PFSK-1 (cell line): ENCODE measurements around the gene C9orf85.

Experiments
- FOXP2 ChIP-seq: optimal IDR thresholded peaks from 2 replicates; pipeline ENCODE3; 2011; ENCODE audit warnings: borderline replicate concordance, control low read depth, inconsistent platforms; ENCODE audit not compliant: insufficient read depth; ENCODE audit errors: extremely low read length, extremely low read depth
- POLR2AphosphoS5 ChIP-seq: IDR thresholded peaks from 2 replicates; pipeline ENCODE4 v1.6.1; 2012; ENCODE audit warnings: low read depth, mild to moderate bottlenecking, control low read depth, low read length, moderate library complexity
- REST ChIP-seq, 2 experiments: IDR thresholded peaks; 2 replicates each; pipeline versions ENCODE4 v1.6.1 to v1.8.0; 2011 to 2012; ENCODE audit warnings: low read depth in 2 of 2, low read length in 2 of 2, control low read depth in 1 of 2, inconsistent platforms in 1 of 2, mild to moderate bottlenecking in 1 of 2, moderate library complexity in 1 of 2; ENCODE audit not compliant: insufficient read depth in 1 of 2
- SIN3A ChIP-seq: IDR thresholded peaks from 2 replicates; pipeline ENCODE4 v1.6.1; 2012; ENCODE audit warnings: mild to moderate bottlenecking, low read length, moderate library complexity, borderline replicate concordance; ENCODE audit not compliant: insufficient read depth
- TAF1 ChIP-seq: IDR thresholded peaks from 2 replicates; pipeline ENCODE4 v1.6.1; 2012; ENCODE audit warnings: low read length, control low read depth, borderline replicate concordance; ENCODE audit not compliant: insufficient read depth

C9orf85 gene

DNA sequence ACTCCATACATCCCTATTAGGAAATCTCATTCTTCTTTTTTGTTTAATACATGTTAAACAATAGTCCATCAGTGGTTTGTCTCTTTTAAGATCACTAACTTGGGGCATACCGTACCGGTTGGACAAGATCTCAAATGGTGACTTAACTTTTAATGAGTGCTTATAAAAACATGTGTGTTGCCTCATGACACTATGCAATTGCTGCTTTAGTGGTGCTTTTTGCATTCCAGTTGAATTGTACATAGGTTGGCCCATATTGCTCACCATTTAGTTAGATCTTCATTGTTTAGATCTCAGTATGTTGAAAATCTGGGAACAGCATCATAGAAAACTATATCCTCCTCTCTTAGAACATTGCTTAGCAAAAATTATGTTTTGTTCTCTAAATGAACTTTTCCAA lies 17.8 kb downstream of the C9orf85 start:
- TF ChIP-seq POLR2AphosphoS5 (no peak), REST (IDR thresholded peaks at IDR 0.05; ENCODE audit: insufficient read depth in 1 of 2, low read depth in 2 of 2, low read length in 2 of 2) (no peak), SIN3A (no peak), FOXP2 (no peak), TAF1 (no peak)

DNA sequence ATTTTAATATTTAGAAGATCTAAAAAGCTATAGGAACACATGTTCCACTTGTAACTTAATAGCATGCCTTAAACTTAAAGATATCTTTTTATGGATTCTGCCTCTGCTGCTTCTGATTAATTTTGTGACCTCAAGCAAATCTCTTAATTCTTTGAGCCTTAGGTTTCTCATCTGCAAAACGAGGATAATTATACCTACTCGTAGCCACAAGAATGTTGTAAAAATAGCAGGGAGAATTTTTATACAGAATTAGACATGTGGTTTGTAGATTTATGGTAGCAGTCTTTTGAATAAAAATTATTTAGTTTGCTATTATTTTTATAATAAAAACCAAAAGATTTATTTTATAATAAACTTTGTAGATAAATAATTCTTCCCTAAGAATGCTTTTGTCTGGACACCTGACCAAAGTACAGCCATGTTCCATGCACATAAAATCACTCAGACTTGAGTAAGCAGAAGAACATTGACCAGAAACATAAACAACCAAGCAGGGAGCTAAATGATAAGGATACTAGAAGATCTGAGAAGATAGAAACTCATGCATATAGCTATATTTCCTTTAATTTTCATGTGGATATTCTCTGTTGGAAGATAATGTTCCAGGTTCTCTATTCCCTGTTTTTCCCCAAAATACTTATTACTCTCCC lies 18.5 kb downstream of the C9orf85 start:
- TF ChIP-seq SIN3A (no peak), FOXP2 (no peak), REST (IDR thresholded peaks at IDR 0.05; ENCODE audit: insufficient read depth in 1 of 2, low read depth in 2 of 2, low read length in 2 of 2) (no peak), TAF1 (no peak), POLR2AphosphoS5 (no peak)

- no peak for TF ChIP-seq POLR2AphosphoS5
- TF ChIP-seq TAF1 = no peak
- no peak for TF ChIP-seq SIN3A
- no peak for TF ChIP-seq REST (IDR thresholded peaks at IDR 0.05; ENCODE audit: insufficient read depth in 1 of 2, low read depth in 2 of 2, low read length in 2 of 2)
- TF ChIP-seq FOXP2 = no peak
Observed at GRCh38 chr9:71931166-71931565, 19.7 kb downstream of the C9orf85 start.

- TF ChIP-seq TAF1 = no peak
- no peak for TF ChIP-seq SIN3A
- no peak for TF ChIP-seq POLR2AphosphoS5
- no peak for TF ChIP-seq REST (IDR thresholded peaks at IDR 0.05; ENCODE audit: insufficient read depth in 1 of 2, low read depth in 2 of 2, low read length in 2 of 2)
- TF ChIP-seq FOXP2 = no peak
Observed at GRCh38 chr9:71936066-71936465, 24.6 kb downstream of the C9orf85 start.

DNA sequence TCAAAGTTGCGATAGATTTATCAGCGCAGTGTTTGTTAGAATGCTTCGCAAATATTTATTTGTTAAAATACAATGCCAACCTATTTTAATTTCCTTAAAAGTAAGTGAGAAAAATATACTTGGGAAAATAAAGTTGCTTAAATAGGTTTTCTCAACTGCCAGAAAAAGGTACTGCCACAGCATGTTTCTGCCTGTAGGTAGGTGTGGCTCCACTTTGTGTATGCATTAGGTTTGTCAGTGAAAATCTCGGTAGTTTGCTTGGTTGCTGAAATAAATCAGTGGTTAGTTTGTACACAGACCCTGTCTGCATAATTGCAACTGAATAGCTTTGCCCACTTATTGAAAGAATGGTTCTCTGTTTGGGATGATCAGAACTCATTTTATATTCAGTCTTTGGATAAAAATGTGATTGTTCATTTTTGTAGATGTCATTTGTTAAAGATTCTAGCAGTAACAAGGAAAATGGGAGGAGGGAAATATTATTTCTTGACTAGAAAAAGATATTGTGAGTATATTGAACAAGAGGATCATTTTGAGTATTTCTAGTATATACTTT lies 25.7 kb downstream of the C9orf85 start:
- TF ChIP-seq SIN3A (no peak), TAF1 (no peak), REST (IDR thresholded peaks at IDR 0.05; ENCODE audit: insufficient read depth in 1 of 2, low read depth in 2 of 2, low read length in 2 of 2) (no peak), FOXP2 (no peak), POLR2AphosphoS5 (no peak)
